Activated CD4-positive, CD25-positive, alpha-beta regulatory T cell treated with anti-CD3 and anti-CD28 coated beads, Interleukin-2, amount 50 U/mL, for 72 hours (primary cell): ENCODE measurements around the gene HOATZ.

Experiments used
- DNase-seq: peaks from one replicate; pipeline ENCODE4 v3.0.0; 2021

The HOATZ gene

GRCh38 chr11:111585371-111585770 lies 70.8 kb downstream of the HOATZ start:
- DNase-seq, result no peak

GRCh38 chr11:111586388-111586831 lies 71.8 kb downstream of the HOATZ start:
- DNase-seq, result no peak
